ENCODE results near the gene ATP8A2.

ATP8A2 gene

DNA sequence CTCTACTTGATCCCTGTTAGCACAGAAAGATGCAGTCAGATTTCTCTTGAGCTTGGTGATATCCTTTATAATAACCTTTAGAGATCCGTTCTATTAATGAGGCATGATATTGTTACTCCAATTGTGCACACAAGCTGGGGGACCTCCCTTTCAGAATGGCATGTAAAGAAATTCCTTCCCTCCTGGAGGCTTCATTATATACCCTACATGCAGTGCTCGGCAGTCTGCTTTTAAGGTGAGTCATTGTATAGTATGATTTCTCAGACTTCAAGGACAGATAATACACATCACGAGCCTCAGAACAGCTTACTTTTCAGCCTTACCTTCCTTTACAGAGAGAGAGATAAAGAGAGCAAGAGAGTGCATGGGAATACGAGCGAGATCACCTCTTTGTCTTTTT, 261.3 kb downstream of the ATP8A2 start:
- no peak for DNase-seq

DNA sequence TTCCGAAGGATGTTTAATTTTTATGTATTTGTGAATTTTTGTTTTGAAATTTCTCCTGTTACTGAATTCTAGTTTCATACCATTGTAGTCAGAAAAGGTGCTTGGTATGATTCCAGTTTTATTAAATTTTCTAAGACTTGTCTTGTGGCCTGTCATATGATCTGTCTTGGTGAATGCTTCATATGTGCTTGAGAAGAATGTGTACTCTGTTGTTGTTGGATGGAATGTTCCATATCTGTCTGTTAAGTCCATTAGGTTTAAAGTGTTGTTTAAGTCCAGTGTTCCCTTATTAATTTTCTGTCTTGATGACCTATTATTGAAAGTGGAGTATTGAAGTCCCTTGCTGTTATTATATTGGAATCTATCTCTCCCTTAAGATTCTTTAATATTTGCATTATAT, 273.9 kb downstream of the ATP8A2 start:
- DNase-seq: no peak

DNA sequence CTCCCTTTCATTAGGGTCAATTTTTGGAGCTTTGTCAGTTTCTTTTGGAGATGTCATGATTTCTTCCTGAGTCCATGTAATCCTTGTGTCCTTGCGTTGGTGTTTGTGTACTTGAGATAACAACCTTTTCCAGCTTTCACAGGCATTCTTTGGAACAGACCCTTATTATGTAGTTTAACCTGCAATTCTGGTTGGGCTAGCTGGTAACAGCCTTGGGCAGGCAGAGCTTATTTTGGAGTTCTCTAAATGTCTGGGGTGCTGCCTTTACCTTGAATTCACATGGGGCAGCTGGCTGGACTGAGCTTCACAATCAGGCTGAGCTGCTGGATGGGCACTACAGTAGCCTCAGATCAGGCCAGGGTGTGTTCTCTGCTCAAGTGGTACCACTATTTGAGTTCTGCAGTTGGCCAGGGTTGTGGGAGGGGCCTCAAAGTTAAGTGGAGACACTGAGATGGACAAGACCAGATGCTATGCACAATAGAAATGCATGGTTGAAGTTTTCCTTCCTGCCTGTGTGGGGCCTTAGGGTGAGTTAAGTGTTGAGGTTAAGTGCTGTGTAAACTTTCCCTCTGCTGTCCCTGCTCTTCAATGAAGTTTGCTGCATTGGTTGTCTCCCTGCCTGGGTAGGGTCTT, 277.3 kb downstream of the ATP8A2 start:
- DNase-seq: no peak

DNA sequence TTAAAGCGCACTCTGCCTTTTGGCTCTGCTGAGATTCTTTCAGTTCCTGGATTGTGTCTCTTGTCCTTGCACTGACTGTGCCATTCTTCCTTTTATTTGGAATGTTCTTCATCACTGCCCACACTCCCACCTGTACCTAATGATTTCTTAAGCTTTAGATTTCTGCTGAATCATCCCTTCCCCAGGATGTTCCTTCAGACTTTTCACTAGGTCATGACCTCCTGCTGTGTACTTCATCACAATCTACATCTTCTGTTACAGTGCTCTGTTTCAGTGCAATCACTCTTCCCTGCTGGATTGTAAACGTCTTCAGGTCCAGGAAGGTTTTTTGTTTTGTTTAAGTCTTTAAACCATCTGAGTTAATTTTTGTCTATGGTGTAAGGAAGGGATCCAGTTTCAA, 281.0 kb downstream of the ATP8A2 start:
- DNase-seq: no peak

DNA sequence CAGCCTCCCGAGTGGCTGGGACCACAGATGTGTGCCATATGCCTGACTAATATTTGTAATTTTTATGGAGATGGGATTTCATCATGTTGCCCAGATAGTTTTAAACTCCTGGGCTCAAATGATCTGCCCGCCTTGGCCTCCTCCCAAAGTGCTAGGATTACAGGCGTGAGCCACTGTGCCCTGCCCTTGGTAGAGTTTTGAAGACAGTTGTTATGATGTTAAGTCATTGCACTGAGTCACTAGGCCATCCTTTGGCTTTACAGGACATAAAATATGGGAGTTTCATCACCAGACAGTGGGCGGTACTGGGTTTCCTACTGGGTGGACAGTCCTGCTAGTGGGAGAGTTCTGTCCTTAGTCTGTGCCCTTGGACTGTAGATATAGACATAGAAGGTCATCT, 282.5 kb downstream of the ATP8A2 start:
- no peak for DNase-seq

DNA sequence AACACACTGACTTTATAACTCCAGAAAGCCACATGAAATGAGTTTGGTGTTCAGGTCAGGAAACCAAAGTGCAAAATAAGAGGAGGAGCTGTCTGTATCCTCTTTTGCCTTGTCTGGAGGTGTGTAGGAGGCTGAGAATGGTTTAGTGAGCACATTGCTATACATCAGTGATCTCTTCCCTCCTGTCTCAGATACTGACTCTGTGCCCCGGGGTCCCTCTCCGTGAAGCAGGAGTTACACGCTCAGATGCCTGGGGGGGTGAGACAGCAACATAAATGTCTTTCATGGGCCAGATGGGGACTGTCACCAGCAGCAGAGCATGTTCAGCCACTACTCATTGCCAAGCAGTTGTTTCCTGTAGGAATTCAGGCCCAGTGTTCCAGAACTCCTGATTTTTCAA, 285.4 kb downstream of the ATP8A2 start:
- DNase-seq: no peak

DNA sequence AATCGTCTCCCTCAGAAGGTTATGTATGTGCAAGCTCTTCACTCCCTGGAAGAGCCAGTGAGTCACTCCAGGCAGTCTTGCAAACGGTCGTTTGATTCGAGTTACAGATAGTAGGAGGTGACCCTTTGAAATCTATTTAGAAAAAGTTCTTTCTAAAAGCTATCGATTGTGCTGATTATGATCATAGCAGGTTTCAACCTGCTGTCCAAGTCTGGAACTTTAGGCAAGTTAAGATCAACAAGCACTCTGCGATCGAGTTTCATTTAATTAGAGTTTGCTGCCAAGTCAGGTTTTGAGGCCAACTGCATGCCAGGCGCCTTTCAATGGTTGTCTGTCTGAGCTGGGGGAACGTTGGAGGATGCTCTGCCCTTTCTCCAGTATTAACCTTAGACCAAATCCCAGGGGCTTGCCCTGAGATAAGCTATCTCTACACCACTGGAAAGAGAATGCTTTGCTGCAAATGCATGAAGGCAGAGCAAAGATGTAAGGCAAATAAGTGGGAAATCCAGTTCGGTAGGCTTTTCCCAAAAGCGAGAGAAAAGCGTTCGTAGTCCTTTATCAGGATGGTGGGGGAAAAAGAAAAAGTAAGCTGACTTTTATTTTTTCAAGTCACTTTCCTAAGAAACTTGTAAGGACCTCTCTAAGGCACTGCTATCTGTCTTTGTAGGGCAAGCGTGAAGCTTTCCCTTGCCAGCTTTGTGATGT, 287.5 kb downstream of the ATP8A2 start:
- DNase-seq: no peak

DNA sequence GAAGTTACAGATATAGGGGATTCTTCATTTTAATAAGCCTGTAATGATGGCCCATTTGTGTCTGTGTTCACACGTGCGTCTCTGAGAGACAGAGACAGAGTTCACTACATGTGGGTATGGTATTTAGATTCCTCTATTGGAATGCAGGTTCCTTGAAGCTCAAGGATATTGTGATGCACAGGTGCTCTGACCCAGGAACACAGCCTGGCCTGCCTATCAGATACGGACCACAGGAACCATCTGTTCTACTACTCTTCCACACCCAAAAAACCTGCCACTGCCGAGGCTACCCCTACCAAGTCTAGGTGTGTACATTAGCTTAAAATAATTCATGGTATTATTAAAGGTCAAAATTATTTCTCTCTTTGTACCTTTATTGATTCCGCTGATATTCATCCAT, 289.2 kb downstream of the ATP8A2 start:
- peak; percentile 52 for DNase-seq

DNA sequence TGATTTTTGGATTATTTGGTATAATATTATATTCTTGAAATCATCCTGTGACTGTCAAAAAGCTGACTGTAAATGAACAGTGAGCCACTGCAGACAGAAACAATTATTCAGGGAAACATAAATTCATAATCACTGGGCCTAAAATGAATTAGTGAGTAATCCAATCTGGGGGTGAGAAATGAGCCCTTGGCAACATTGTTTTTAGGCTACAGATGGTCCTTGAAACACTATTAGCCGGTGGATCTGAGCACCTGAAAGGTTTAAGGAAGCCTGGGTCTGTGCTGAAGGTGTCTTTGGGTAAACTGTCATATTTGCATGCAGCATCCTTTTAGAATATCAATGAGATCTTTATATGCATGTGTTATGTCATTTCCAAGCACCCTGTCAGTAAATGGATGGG, 290.7 kb downstream of the ATP8A2 start:
- peak; percentile 75 for DNase-seq

DNA sequence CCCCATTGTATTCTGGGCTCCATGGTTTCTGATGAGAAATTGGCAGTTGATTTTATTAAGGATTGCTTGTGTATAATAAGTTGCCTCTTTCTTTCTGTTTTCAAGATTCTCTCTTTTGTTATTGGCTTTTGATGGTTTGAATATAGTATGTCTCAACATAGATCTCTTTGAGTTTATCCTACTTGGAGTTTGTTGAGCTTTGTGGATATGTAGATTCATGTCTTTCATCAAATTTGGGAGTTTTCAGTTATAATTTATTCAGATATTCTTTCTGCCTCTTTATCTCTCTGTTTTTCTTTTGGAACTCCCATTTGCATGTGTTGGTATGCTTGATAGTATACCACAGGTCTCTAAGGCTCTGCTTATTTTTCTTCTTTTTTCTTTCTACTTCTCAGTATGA, 296.6 kb downstream of the ATP8A2 start:
- no peak for DNase-seq

DNA sequence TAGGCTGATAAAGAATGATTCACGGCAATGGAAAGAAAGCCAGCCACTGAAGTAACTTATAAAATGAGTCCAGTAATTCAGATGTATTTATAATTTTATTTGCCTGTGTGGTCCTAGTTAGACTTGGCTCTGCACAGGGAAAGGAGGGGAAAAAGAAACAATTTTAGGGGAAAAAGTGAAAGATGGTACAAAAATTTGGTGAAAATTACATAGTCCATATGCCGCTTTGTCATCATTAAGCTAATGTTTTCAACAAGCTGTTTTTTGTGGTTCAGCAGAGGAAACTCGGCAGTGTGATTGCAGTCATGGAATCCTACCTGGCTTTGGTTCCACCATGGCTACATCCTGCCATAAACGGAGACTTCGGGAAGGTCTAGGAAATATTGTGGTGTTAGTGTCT, 301.9 kb downstream of the ATP8A2 start:
- no peak for DNase-seq

DNA sequence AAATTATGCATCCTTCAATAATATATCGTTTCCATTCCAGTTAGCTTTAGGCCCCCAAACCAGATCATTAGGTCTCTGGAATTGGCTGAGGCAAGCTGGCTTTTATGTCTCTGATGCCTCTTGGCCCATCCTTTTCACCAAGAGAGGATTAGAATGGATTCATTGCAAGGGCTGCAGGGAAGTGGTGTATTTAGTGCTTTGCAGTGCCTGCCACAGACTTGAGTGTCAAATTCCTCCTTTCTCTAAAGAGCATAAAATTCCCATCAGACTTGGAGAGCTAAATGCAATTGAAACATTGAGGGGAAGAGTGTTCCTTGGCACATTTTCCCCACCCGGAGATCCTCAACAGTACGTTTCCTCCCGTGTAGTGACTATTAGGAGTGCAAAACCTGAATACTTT, 302.6 kb downstream of the ATP8A2 start:
- DNase-seq: no peak

DNA sequence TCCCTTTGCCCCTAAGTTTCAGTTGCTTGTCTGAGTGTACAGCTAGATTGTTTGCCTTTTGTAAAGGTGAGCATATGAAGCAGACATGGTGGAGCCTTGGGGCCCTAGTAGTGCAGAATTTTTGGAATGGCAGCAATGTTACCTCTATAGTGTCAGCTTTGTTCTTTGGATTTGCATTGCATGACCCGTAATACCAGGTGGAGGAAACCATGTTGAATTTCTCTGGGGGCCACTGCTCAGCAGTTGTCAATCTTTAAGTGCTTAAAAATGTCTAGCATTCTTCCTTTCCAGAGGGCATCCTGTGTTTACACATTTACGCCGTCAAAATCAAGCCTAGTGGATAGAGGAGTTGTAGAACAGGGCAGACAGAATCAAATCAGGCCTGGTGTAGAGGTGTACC, 303.3 kb downstream of the ATP8A2 start:
- no peak for DNase-seq

DNA sequence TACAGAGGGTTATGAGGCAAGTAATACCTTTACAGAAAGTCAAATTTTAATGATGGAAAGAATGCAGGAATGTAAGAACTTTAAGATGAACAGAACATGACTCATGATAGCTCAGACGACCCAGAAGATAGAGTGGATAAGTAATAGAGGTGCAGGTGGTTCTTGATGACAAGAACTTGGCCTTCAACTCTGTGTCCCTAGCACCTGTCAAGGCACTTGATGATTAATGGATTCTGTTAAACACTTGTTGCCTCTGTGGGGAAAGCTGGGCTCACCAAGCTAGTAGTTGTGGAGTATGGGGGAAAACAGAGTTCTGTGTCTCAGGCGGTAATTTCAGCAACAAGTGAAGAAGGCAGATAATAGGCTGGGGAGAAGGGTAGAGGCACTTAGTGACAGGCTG, 306.2 kb downstream of the ATP8A2 start:
- no peak for DNase-seq

DNA sequence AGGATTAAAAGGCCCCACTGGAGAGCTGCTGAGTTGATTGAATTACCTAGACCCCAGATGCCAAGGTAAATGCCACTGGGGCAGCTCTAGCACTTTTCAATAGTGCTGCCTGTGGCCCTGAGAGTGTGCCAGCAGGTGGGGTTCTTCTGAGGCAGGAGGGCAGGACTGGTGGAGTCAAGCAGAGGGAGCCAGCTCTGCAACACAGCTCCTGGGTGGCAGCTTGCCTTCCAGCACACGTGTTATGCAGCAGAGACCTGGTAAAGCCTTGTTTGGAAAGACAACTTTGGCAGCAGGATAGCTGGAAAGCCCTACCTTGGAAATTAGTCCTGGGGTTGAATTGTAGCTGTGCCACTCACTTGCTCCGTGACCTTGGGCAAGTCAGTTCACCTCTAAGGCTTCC, 306.6 kb downstream of the ATP8A2 start:
- DNase-seq: peak; percentile 87

DNA sequence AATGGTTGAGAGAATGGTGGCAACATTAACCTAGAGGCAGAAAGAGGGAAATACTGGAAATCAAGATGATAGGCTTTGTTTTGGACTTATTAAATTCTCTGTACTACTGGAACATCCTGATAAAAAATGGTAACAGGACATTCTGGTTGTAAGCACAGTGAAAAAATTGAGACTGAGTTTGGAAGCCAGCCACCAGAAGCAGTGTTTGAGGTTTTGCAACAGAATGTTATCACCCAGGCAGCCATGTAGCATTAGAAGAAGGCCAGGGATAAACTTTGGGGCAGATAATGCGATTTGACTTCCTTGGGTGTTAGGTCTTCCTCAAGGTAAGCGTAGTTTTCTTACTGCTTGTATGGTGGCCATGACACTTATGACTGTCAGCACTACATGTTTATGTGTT, 307.4 kb downstream of the ATP8A2 start:
- DNase-seq: no peak

DNA sequence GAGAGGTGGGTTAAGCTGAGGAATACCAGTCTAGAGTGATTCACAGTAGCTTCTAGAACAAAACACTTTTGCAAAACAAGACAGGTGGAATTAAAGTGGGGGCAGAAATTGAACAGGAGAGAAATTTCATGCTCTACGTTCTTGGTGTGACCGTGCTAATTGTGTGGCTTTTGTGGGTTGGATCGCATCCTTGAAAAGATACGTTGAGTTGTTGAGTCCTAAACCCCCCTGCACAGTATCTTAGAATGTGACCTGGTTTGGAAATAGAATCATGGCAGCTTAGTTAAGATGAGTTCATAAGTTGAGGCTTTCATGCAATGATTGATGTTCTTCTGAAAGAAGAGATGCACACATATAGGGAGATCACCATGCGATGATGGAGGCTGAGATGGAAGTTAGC, 308.2 kb downstream of the ATP8A2 start:
- DNase-seq: no peak

DNA sequence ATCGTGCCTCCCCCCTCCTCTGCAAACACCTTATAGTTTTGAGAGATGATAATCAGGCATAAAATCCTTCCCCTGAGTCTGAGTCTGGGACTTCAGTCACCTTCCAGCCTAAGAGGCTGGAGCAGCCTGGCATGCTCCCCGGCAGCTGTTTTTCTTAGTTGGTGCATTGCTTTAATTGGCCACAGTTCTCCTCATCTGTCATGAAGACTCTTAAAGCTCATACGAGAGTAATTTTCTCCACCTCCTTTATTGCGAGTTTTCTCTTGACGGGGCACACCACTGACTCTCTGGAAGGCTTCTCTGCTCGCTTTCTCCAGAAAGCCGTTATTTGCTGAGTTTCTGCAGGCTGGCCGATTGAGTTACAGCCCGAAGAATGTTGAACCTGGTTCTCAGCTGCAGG, 310.5 kb downstream of the ATP8A2 start:
- DNase-seq: no peak

DNA sequence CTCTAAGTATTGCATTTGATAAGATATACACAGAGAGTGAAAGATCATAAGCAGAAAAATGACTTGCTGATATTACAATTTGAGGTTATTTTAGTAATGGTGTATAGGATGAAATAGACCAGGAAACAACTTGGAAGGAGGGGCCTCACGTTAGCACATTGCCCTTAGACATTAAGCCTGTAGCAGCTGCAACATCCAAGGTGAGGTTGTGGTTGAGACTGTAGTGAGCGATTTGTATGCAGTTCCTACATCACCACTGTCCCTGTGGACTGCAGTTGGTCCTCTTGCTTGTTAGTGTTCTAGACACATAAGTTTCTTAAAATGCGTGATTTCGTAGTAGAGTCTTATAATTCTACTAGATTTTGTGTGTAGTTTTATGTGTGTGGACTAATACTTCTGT, 311.3 kb downstream of the ATP8A2 start:
- DNase-seq: no peak

DNA sequence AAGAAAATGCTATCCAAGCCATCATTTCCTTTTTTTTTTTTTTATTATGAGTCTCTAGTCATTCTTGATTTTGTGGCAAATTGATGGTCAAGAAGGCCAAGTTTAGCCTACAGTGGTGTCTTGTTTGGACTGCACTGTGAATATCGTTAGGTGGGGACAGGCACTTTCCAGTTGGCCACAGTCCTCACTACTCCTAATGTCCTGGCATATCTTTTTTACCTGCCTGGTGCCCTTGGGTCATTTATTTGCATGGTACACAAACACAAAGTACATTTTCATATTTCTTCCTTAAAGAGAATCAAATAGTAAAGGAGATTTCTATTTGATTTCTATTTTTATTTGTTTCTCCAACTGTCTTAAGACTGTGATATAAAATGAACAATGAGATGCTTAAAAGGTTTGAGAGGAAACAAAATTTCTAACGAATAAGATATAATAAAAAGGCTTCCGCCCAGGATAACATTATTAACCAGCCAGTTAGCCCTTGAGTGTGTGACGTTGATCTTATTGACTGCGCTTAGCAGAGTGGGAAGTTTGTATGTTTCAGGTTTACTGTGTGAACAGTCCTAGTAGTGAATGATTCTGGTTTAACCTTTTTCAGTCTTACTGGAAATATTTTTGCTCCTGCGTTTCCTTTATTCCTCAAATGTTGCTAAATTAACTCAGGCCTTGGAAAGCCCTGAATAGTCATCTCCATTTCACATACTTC, 312.0 kb downstream of the ATP8A2 start:
- no peak for DNase-seq

DNA sequence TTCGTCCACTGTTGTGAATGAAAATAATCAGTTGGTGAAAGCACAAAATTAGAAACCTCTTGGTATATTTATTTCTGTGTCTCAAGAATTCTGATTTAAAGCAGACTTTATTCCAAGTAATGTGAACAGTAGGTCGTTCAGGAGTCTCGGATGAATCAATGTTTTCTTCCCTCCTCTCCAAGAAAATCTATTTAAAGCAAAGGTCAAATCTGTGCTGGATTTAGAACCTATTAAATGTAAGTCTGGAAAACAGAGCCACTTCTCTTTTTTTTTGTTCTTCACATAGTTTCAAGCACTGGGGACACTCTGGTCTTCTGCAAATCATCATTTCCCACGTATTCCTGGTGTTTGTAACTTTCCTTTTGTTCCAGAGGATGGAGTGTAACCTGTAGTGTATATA, 312.7 kb downstream of the ATP8A2 start:
- DNase-seq: no peak

DNA sequence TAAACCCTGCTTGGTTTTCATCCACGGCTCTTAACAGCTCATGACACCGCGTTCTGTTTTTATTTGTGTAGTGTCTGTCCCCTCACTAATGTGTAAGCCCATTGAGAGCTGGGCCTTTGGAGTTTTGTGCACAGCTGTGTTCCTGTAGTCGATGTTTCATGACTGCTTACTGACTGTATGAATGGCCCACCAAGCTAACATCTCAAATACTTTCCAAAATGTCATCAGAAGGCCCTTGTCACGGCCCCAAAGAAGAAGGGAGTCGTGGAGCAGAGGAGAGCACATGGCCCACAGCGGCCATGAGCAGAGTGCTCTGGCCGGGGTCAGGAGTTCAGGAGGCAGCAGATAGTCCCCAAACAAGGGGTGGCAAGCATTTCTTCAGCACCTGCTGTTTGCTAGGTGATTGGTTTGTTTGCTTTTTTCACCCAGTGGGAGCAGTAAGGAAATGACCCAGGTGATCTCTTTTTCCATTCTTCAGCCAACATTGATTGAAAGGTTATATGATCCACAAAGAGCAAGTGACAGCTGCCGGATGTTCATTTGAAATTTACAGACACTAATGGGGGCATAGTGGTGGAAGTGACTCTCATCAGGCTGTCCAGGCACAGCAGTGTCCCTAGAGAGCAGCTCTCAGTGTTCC, 315.2 kb downstream of the ATP8A2 start:
- no peak for DNase-seq

DNA sequence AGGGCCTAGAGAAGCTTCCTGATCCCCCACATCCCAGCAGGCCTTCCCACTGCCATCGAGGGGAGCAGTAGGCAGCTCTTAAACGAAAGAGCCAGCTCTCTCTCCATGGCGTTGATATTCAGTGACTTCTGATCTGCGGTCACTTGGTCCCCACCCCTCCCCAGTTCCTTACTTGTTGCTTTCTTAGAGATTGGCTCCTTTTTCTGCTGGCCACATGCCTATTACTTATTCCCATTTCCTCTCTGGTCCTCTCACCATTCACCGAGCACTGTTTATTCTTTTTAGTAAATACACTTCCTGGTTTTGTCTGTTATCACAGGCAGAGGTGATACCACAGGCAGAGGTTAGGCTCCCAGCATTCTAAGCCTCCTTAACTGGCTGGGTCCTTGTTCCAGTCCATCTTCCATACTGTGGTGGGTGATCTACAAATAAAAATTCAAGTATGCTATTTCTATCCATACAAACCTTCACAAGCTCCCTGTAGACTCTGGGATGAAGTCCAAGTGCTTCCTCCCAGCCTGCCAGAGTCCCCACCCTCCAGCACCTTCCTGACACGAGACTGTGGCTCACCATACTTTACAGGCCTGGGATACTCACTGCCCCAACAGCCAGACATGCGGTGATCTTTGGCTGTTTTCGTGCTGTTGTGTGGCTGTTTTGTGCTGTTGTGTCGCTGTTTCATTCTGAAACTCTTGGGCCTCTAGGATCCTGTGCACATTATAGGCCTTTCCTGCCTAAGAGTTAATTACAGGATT, 315.9 kb downstream of the ATP8A2 start:
- DNase-seq: no peak
